Stomach smooth muscle (tissue), 2 donors: ENCODE results near the gene MRAS.
A peak's percentile ranks its signal among the peaks of the same experiment; 100 is the strongest.

Source experiments
- H3K27ac ChIP-seq: one replicate; pipeline ENCODE4 v1.7.0; 2013; ENCODE audit warnings: mild to moderate bottlenecking, low read length, inconsistent platforms
- H3K27me3 ChIP-seq, 2 donors: one replicate each; pipeline ENCODE4 v1.7.0; 2013; ENCODE audit warnings: low read length in 2 of 2; ENCODE audit not compliant: insufficient read depth in 2 of 2, control insufficient read depth in 1 of 2
- H3K36me3 ChIP-seq, 2 donors: one replicate each; pipeline ENCODE4 v1.7.0; 2013; ENCODE audit warnings: low read length in 2 of 2; ENCODE audit not compliant: control insufficient read depth in 2 of 2, insufficient read depth in 2 of 2
- H3K4me1 ChIP-seq: one replicate; pipeline ENCODE4 v1.7.0; 2013; ENCODE audit warnings: low read length; ENCODE audit not compliant: control insufficient read depth, insufficient read depth
- H3K4me3 ChIP-seq, 2 donors: one replicate each; pipeline ENCODE4 v1.7.0; 2013; ENCODE audit warnings: low read length in 2 of 2
- H3K9ac ChIP-seq, 2 donors: one replicate each; pipeline ENCODE4 v1.7.0; 2013; ENCODE audit warnings: low read length in 2 of 2, mild to moderate bottlenecking in 1 of 2
- H3K9me3 ChIP-seq, 2 donors: one replicate each; pipeline ENCODE4 v1.7.0; 2013; ENCODE audit warnings: low read length in 2 of 2; ENCODE audit not compliant: control insufficient read depth in 2 of 2
- donor health status: healthy.
- donor health status: Pancreatic carcinoma.

The MRAS gene

DNA sequence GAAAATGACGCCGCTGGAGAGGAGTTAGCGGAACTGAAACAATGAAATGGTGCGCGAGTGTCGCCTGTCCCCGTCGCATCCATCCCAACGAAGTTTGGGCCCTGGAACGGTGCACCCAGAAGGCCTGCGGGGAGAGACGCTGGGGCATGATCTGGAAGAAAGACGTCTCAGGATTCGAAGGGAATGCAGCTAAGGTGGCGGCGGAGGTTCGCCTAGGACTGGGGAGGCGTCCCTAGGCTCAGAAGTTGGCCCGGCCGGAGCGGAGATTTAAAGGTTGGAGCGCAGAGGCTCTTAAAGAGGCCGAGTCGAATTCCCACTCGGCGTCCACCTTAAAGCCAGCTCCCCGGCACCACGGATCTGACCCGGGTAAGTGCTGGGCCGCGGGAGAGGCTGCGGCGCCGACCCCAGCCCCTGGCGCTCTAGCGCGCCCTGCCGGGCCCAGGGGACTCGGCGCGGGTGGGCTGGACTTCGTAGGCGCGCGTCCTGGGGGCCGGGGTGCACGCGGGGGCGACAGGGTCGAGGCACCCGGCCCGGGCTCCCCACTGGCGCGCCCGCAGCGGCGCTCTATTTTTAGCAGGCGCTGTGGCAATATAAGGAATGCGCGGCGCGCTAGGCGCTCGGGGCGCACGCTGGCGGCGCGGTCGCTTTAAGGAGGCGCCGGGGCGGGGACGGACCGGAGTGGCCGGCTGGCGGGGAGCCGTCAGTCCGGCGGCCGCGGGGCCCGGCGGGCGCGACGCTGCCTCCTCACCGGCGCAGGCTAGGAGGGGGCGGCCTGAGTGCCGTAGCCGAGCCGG lies at the start of gene MRAS:
Gene MRAS, plus strand, starts transcription at position 620 of the 794 bp plus-strand sequence. CDS start 24,305 bp downstream, outside the sequence.
- H3K9me3 ChIP-seq, result no peaks in the 10 kb centered on the region
- peak within 1 kb of the TSS; percentile 82 for H3K27ac ChIP-seq
- H3K36me3 ChIP-seq, result no peaks in the 10 kb centered on the region
- peak within 1 kb of the TSS; percentile 80 to 82 for H3K4me3 ChIP-seq
- H3K27me3 ChIP-seq, result no peaks in the 10 kb centered on the region
- H3K9ac ChIP-seq, result peak within 1 kb of the TSS; percentile 87 to 90
- H3K4me1 ChIP-seq, result peaks cover 22% of the 10 kb centered on the region

DNA sequence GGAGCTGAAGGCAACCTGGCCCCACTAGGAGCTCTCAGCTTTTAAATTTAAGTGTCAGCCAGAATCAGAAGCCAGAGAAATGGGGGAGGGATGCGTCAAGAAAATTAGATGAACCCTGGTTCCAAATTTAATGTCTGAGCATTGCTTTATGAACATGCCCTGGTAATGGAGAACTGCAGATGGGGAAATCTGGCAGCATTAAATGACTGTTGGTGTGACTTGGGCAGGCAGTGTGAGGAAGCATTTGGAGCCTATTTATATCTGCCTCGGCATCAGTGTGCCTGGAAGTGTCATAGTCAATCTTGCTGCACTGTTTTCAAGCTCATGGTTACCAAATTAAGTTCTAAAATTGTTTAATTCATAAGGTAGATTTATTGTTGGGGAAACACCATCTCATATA lies 47.7 kb upstream of the MRAS start:
- Histone ChIP-seq H3K27me3 (no peaks in the 10 kb centered on the region), H3K4me3 (no peak overlapping the region), H3K27ac (no peak overlapping the region), H3K9ac (no peak overlapping the region), H3K9me3 (no peaks in the 10 kb centered on the region), H3K4me1 (no peaks in the 10 kb centered on the region), H3K36me3 (peaks cover 5 to 19% of the 10 kb centered on the region in 2 donors)

DNA sequence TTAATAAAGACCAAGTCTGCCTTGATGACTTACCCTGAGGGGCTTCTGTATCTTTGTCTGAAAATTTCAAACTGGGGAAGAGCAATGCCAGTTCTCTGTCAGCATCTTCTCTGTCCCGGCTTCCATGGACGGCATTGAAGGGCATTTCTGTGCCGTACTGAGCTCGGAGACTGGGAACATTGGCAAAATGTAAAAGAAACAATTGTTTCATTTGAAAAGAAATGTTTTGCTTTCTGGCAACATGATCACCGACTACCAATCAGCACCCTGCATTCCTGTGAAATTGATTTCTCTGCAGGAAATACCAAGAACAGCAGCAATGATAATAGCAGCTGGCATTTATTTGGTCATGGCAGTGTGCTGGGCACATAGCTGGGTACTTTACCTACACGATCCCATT lies 44.9 kb upstream of the MRAS start:
- Histone ChIP-seq H3K9ac (no peak overlapping the region), H3K4me3 (no peak overlapping the region), H3K36me3 (peaks cover 0 to 8% of the 10 kb centered on the region in 2 donors), H3K27ac (no peak overlapping the region), H3K4me1 (no peaks in the 10 kb centered on the region), H3K9me3 (peaks cover 4 to 8% of the 10 kb centered on the region in 2 donors), H3K27me3 (peaks cover 0 to 2% of the 10 kb centered on the region in 2 donors)

DNA sequence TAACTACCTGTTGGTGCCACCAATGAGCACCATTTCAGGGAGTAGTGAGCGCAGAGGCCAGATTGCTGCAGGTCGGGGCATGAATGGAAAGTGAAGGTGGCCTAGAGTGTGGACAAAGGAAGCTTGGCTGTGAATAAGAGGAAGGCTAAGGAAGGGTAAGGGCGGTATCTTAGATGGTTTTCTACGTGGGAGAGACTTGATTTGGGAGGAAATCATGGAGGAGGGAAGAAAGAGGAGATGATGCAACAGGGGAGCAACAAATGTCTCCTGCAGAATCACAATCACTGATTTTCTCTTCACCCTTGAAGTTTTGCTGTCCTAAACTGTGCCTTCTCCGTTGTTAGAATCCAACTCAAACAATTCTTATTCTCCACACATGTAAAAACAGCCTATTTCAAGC lies 40.5 kb upstream of the MRAS start:
- Histone ChIP-seq H3K9ac (no peak overlapping the region), H3K36me3 (no peaks in the 10 kb centered on the region), H3K4me3 (no peak overlapping the region), H3K4me1 (no peaks in the 10 kb centered on the region), H3K27me3 (peaks cover 0 to 2% of the 10 kb centered on the region in 2 donors), H3K9me3 (peaks cover 6 to 8% of the 10 kb centered on the region in 2 donors), H3K27ac (no peak overlapping the region)

DNA sequence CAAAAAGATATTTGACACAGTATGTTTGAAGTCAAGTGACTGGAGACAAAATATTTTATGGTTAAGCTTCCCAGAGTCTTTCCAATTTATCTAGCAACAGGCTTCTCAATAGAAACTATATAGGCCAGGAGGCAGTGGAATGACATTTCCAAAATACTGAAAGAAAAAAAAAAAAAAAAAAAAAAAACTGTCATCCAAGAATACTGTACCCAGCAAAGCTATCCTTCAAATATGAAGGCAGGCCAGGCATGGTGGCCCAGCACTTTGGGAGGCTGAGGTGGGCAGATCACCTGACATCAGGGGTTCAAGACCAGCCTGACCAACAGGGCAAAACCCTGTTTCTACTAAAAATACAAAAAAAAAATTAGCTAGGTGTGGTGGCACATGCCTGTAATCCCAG lies 39.6 kb upstream of the MRAS start:
- Histone ChIP-seq H3K27ac (no peak overlapping the region), H3K27me3 (peaks cover 0 to 2% of the 10 kb centered on the region in 2 donors), H3K9me3 (peaks cover 6 to 8% of the 10 kb centered on the region in 2 donors), H3K9ac (no peak overlapping the region), H3K4me1 (no peaks in the 10 kb centered on the region), H3K4me3 (no peak overlapping the region), H3K36me3 (no peaks in the 10 kb centered on the region)

DNA sequence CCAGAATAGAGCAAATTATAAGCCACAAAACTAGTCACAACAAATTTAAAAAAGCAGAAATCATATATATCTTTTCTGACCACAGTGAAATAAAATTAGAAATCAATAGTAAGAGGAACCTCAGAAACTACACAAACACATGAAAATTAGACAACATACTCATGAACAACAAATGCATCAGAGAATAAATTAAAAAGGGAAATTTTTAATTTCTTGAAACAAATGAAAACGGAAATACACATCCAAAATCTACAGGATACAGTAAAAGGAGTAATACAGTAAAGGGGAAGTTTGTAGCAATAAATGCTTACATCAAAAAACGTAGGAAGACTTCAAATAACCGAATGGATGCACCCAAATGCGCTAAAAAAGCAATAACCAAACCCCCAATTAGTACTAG lies 37.9 kb upstream of the MRAS start:
- no peaks in the 10 kb centered on the region for H3K4me1 ChIP-seq
- H3K9me3 ChIP-seq, result peaks cover 6 to 8% of the 10 kb centered on the region in 2 donors
- H3K27ac ChIP-seq, result no peak overlapping the region
- no peak overlapping the region for H3K4me3 ChIP-seq
- H3K36me3 ChIP-seq, result no peaks in the 10 kb centered on the region
- no peak overlapping the region for H3K9ac ChIP-seq
- H3K27me3 ChIP-seq, result peaks cover 0 to 2% of the 10 kb centered on the region in 2 donors

DNA sequence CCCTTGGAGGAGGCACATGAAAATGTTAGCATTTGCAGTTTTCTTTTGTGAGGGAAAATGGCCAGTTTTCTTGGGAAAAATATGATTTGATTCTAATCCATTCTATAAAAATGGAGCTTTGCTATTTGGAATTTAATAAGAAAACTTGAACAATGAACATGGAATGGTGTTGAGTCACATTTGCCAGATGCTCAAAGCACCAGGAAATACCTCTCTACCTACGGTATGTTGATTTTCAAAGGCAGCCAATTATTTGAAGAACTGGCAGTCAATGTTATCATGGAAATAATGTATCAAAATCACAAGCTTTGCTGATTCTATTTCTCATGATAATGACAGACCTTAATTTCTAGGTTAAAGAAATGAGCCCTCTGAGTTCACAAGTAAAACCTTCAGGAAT lies 33.6 kb upstream of the MRAS start:
- Histone ChIP-seq H3K4me1 (no peaks in the 10 kb centered on the region), H3K36me3 (no peaks in the 10 kb centered on the region), H3K9me3 (peaks cover 0 to 1% of the 10 kb centered on the region in 2 donors), H3K9ac (no peak overlapping the region), H3K27me3 (no peaks in the 10 kb centered on the region), H3K27ac (no peak overlapping the region), H3K4me3 (no peak overlapping the region)

DNA sequence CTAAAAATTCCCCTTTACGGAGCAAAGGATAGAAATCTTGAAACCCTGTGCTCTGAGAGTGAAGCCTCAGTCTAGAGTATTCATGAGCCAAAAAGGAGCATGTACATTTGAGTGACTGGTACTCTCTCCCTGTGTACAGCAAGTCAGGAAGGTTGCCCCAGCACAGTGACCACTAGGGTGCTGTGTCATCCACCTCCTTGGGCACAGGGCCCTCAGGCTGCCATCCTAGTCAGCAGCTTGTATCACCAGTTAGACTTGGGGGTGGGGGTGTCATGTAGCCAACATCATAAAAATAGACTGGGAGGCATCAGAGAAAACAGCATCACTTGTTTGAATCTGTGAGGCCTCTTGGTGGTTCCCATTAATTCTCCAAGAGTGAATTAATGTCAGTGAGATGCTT lies 30.7 kb upstream of the MRAS start:
- no peak overlapping the region for H3K4me3 ChIP-seq
- no peaks in the 10 kb centered on the region for H3K4me1 ChIP-seq
- H3K9ac ChIP-seq, result no peak overlapping the region
- no peaks in the 10 kb centered on the region for H3K36me3 ChIP-seq
- no peak overlapping the region for H3K27ac ChIP-seq
- H3K9me3 ChIP-seq, result no peaks in the 10 kb centered on the region
- H3K27me3 ChIP-seq, result peaks cover 0 to 2% of the 10 kb centered on the region in 2 donors

DNA sequence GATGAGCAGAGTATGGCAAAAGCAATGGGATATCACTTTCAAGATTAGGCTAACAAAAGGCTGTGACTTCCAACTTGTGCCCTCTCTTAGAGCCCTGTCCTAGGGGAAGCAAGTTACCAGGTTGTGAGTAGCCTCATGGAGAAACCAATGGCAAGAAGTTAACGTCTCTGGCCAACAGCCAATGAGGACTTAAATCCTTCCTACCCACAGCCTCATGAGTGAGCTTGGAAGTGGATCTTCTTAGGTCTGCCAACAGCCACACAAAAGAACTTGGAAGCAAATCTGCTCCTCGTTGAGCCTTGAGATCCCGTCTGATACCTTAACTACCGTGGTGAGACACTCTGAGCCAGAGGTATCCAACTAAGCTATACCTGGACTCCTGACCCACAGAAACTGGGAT lies 24.4 kb upstream of the MRAS start:
- Histone ChIP-seq H3K27ac (no peak overlapping the region), H3K4me3 (no peak overlapping the region), H3K9ac (no peak overlapping the region), H3K4me1 (no peaks in the 10 kb centered on the region), H3K36me3 (no peaks in the 10 kb centered on the region), H3K27me3 (peaks cover 0 to 2% of the 10 kb centered on the region in 2 donors), H3K9me3 (no peaks in the 10 kb centered on the region)

DNA sequence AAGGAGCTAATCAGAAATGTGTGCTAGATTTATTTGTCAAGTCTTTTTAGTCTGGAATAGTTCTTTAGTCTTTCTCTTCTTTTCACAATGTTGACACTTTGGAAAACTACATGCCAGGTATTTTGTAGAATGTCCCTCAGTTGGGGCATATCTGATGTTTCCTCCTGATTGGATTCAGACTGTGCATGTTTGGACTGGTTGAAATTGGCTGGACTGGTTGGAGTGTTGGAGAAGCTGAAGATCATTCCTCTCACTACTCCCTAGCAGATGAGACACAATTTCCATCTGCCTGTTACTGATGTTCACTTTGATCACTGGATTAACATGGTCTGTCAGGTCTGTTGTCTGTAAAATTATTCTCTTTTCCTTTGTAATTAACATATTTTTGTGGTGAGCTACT lies 22.4 kb upstream of the MRAS start:
- no peaks in the 10 kb centered on the region for H3K36me3 ChIP-seq
- H3K27me3 ChIP-seq, result peaks cover 0 to 2% of the 10 kb centered on the region in 2 donors
- H3K9ac ChIP-seq, result no peak overlapping the region
- H3K4me3 ChIP-seq, result no peak overlapping the region
- no peaks in the 10 kb centered on the region for H3K9me3 ChIP-seq
- H3K27ac ChIP-seq, result no peak overlapping the region
- H3K4me1 ChIP-seq, result peaks cover 5% of the 10 kb centered on the region

DNA sequence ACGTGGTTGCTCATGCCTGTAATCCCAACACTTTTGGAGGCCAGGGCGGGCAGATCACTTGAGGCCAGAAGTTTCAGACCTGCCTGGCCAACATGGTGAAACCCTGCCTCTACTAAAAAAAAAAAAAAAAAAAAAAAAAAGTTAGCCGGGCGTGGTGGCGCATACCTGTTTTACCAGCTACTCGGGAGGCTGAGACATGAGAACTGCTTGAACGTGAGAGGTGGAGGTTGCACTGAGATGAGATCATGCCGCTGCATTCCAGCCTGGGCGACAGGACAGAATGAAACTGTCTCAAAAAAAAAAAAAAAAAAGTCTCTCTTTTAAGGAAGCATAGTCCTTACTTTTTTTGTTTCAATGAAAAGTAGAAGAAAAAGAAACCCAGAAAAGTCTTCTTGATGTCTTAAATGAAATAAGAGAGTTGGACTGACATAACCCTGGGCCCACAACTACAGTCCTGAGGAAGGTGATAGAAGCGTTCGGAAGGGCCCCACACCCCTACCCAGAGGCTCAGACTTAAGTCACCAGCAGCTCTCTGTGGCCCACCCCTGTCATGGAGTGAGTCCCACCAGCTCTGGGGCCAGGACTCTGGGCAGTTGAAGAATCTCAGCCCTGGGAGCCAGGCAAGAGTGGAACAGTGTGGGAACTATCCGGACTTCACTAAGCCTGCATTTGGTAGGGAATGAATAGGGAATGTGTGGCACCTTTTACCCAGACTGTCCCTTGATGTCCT lies 21.3 kb upstream of the MRAS start:
- peaks cover 5% of the 10 kb centered on the region for H3K4me1 ChIP-seq
- H3K27me3 ChIP-seq, result no peaks in the 10 kb centered on the region
- H3K9ac ChIP-seq, result no peak overlapping the region
- H3K36me3 ChIP-seq, result no peaks in the 10 kb centered on the region
- no peak overlapping the region for H3K27ac ChIP-seq
- no peaks in the 10 kb centered on the region for H3K9me3 ChIP-seq
- H3K4me3 ChIP-seq, result no peak overlapping the region
